ENCODE measurements around the gene CARNS1.

CARNS1 gene

DNA sequence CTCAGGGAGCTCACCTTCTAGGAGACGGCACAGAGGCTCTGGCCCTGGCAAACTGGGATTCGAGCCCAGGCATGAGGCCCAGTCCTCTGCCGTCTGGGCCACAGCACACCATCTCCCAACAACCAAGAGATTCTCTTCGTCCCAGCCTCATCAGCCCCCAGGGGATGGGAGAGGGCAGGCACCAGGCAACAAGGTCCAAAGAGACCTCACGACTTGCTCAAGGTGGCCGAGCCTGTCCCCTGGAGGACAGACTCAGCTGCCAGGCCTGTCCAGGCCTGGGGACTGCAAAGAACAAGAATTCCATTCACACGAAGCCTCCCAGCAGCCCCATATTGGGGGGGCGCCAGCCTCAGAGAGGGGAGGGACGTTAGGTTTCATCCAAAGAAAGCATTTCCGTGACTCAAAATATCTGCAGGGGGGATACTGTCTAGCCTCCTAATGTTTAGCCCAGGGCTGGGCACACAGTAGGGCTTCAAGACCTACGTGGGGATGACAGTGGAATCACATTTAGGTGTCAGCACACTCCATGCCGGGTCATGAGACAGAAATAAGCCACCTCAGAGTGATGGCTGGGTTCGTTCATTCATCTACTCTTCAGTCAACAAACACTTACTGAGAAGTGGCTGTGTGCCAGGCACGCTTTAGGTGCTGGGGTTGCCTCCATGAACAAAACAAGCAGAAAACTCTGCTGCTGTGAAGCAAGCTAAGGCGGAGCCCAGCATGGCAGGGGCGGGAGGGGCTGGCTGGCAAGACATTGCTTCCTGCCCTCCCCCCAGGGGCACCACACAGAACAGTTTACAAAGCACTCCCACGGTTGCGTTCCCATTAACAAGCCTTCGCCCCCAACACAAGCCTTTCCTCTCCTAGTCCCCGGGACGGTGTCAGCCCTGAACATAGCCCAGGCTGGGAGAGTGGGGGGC is 1.2 kb downstream of the CARNS1 start:
- WGBS (ENCODE audit: insufficient coverage), result 48% methylated on average over 14 of the region's 21 CpGs
- CTCF ChIA-PET, result interaction anchor here (1.0 to 6.4 kb wide), 4 partner anchors 9 to 51 kb away, joined by 3 to 60 read pairs (median 12); partner anchors contain the start of genes PPP1CA and TBC1D10C
- POLR2A ChIA-PET, result interaction anchor here (2.2 kb wide), 1 partner anchor 15 kb away, joined by 7 read pairs; the partner anchor contains the start of gene PPP1CA
- Histone ChIP-seq H3K4me1 (ENCODE audit: control extremely low read depth in 1 of 4, control insufficient read depth in 4 of 4, insufficient read depth in 4 of 4, low read length in 3 of 4) (peaks cover 0 to 85% (median 80%) of the 10 kb centered on the region in 4 experiments), H3K36me3 (ENCODE audit: control insufficient read depth in 4 of 4, insufficient read depth in 4 of 4, low read length in 3 of 4) (no peaks in the 10 kb centered on the region), H3K9me3 (ENCODE audit: control extremely low read depth in 1 of 5, control insufficient read depth in 4 of 5, insufficient read depth in 2 of 5, low read depth in 1 of 5, low read length in 4 of 5) (no peaks in the 10 kb centered on the region), H3K27ac (ENCODE audit: insufficient read depth in 1 of 2, low read depth in 1 of 2, low read length in 2 of 2, poor library complexity in 1 of 2, severe bottlenecking in 2 of 2) (no peak overlapping the region), H3K4me3 (ENCODE audit: control insufficient read depth in 1 of 7, extremely low read depth in 1 of 7, insufficient read depth in 4 of 7, low read depth in 2 of 7, low read length in 6 of 7) (peak overlapping the region in 1 of 7 experiments; percentile 39), H3K27me3 (replicated peaks in 2 of 5; ENCODE audit: control insufficient read depth in 4 of 5, insufficient read depth in 5 of 5, low read length in 4 of 5) (no peaks in the 10 kb centered on the region)
- DNase-seq, result peak in 2 of 3 donors; percentile 60 to 64

DNA sequence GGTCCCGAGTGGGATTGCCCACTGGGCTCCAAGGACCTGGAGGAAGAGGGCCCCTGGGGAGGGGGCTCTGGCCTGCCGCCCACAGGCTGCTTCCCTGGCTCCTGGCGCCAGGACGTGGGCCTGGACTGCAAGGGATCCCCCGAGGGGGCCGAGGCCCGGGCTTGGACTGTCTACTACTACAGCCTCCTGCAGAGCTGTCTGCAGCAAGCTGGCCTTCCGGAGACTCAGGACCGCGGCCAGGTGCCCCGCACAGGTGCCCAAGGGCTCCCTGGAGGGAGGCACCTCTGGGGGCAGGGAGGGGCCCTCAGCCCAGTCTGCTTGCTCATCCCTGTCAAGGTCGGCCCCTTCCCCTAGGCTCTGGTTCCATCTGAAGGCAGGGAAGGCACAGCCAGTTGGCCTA is 1.9 kb downstream of the CARNS1 start:
- Histone ChIP-seq H3K9me3 (ENCODE audit: control extremely low read depth in 1 of 5, control insufficient read depth in 4 of 5, insufficient read depth in 2 of 5, low read depth in 1 of 5, low read length in 4 of 5) (no peaks in the 10 kb centered on the region), H3K27ac (ENCODE audit: insufficient read depth in 1 of 2, low read depth in 1 of 2, low read length in 2 of 2, poor library complexity in 1 of 2, severe bottlenecking in 2 of 2) (no peak overlapping the region), H3K27me3 (replicated peaks in 2 of 5; ENCODE audit: control insufficient read depth in 4 of 5, insufficient read depth in 5 of 5, low read length in 4 of 5) (no peaks in the 10 kb centered on the region), H3K36me3 (ENCODE audit: control insufficient read depth in 4 of 4, insufficient read depth in 4 of 4, low read length in 3 of 4) (no peaks in the 10 kb centered on the region), H3K4me3 (ENCODE audit: control insufficient read depth in 1 of 7, extremely low read depth in 1 of 7, insufficient read depth in 4 of 7, low read depth in 2 of 7, low read length in 6 of 7) (peak overlapping the region in 1 of 7 experiments; percentile 39), H3K4me1 (ENCODE audit: control extremely low read depth in 1 of 4, control insufficient read depth in 4 of 4, insufficient read depth in 4 of 4, low read length in 3 of 4) (peaks cover 0 to 77% (median 73%) of the 10 kb centered on the region in 4 experiments)
- ChIA-PET POLR2A (interaction anchor here (2.2 to 2.7 kb wide), 2 partner anchors 8 to 16 kb away, joined by 7 to 15 read pairs; partner anchors contain the start of gene PPP1CA), CTCF (interaction anchor here (1.2 to 6.4 kb wide), 4 partner anchors 9 to 28 kb away, joined by 3 to 60 read pairs (median 13); partner anchors contain the start of genes PPP1CA and TBC1D10C)
- WGBS (ENCODE audit: insufficient coverage), result 88% methylated on average over 11 of the region's 12 CpGs
- no peak for DNase-seq

DNA sequence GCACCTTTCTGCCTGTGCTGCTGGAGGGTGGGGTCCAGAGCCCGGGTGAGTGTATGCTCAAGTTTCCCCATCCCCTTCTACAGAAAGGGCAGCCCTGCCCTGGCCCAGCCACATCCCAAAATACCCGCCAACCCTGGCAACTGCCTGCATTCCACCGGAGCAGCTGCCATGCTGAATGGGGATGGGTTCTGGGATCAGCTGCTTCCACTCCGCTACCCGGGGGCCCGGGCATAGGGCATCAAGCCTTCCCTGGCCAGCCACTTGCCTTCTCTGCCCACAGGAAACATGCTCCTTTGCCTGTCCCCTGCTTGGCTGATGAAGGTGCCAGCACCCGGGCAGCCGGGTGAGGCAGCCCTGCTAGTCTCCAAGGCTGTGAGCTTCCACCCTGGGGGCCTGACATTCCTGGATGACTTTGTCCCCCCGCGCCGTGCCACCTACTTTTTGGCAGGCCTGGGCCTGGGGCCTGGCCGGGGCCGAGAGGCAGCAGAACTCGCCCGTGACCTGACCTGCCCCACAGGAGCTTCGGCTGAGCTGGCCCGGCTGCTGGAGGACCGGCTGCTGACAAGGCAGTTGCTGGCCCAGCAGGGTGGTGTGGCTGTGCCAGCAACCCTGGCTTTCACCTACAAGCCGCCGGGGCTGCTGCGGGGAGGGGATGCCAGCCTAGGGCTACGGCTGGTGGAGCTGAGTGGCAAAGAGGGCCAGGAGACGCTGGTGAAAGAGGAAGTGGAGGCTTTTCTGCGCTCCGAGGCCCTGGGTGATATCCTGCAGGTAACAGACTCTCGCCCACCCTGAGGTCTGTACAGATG is 3.2 kb downstream of the CARNS1 start:
- Histone ChIP-seq H3K27me3 (replicated peaks in 2 of 5; ENCODE audit: control insufficient read depth in 4 of 5, insufficient read depth in 5 of 5, low read length in 4 of 5) (no peaks in the 10 kb centered on the region), H3K9me3 (ENCODE audit: control extremely low read depth in 1 of 5, control insufficient read depth in 4 of 5, insufficient read depth in 2 of 5, low read depth in 1 of 5, low read length in 4 of 5) (no peaks in the 10 kb centered on the region), H3K27ac (ENCODE audit: insufficient read depth in 1 of 2, low read depth in 1 of 2, low read length in 2 of 2, poor library complexity in 1 of 2, severe bottlenecking in 2 of 2) (no peak overlapping the region), H3K4me1 (ENCODE audit: control extremely low read depth in 1 of 4, control insufficient read depth in 4 of 4, insufficient read depth in 4 of 4, low read length in 3 of 4) (peaks cover 0 to 69% (median 64%) of the 10 kb centered on the region in 4 experiments), H3K36me3 (ENCODE audit: control insufficient read depth in 4 of 4, insufficient read depth in 4 of 4, low read length in 3 of 4) (no peaks in the 10 kb centered on the region), H3K4me3 (ENCODE audit: control insufficient read depth in 1 of 7, extremely low read depth in 1 of 7, insufficient read depth in 4 of 7, low read depth in 2 of 7, low read length in 6 of 7) (peak overlapping the region in 3 of 7 experiments; percentile 19 to 45 (median 35))
- ChIA-PET CTCF (interaction anchor here (1.3 to 6.4 kb wide), 6 partner anchors 11 to 38 kb away, joined by 3 to 60 read pairs (median 4); partner anchors contain the start of genes PPP1CA and TBC1D10C), POLR2A (interaction anchor here (0.5 to 2.7 kb wide), 5 partner anchors 9 to 25 kb away, joined by 3 to 15 read pairs (median 7); partner anchors contain the start of genes PPP1CA, PTPRCAP and TBC1D10C)
- 17% methylated on average over 24 of the region's 26 CpGs for WGBS (ENCODE audit: insufficient coverage)
- DNase-seq, result peak; percentile 73 to 90 (median 87)

DNA sequence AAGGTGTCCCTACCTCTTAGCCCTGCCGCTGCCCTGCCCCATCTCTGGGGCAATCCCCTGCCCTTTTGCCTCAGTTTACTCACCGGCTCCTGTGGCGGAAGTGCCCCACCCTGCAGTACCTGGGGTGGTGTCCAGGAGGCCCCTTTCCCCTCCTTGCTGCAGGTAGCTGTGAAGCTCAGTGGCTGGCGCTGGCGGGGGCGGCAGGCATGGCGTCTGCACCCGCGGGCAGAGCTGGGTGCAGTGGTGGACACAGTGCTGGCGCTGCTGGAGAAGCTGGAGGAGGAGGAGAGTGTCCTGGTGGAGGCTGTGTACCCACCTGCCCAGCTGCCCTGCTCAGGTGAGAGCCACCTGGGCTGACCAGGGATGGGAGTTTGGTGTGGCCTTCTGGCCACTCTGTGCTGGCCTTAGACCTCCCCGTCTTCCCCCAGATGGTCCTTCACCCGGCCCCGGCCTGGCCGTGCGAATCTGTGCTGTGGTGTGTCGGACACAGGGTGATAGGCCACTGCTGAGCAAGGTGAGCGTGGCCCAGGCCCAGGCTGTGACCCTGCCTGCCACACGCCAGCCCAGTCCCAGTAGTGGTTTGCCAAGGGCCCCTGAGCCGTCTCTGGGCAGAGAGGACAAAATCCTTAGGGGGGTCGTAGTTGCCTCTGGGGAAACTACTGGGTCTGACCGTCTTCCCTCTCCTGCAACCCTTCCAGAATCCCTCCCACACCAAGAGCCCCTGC is 4.0 kb downstream of the CARNS1 start:
- Histone ChIP-seq H3K9me3 (ENCODE audit: control extremely low read depth in 1 of 5, control insufficient read depth in 4 of 5, insufficient read depth in 2 of 5, low read depth in 1 of 5, low read length in 4 of 5) (no peaks in the 10 kb centered on the region), H3K36me3 (ENCODE audit: control insufficient read depth in 4 of 4, insufficient read depth in 4 of 4, low read length in 3 of 4) (no peaks in the 10 kb centered on the region), H3K27ac (ENCODE audit: insufficient read depth in 1 of 2, low read depth in 1 of 2, low read length in 2 of 2, poor library complexity in 1 of 2, severe bottlenecking in 2 of 2) (no peak overlapping the region), H3K4me1 (ENCODE audit: control extremely low read depth in 1 of 4, control insufficient read depth in 4 of 4, insufficient read depth in 4 of 4, low read length in 3 of 4) (peaks cover 0 to 76% (median 64%) of the 10 kb centered on the region in 4 experiments), H3K4me3 (ENCODE audit: control insufficient read depth in 1 of 7, extremely low read depth in 1 of 7, insufficient read depth in 4 of 7, low read depth in 2 of 7, low read length in 6 of 7) (peak overlapping the region in 3 of 7 experiments; percentile 35 to 64 (median 36)), H3K27me3 (replicated peaks in 2 of 5; ENCODE audit: control insufficient read depth in 4 of 5, insufficient read depth in 5 of 5, low read length in 4 of 5) (no peaks in the 10 kb centered on the region)
- 92% methylated on average over 16 of the region's 21 CpGs for WGBS (ENCODE audit: insufficient coverage)
- CTCF ChIA-PET, result interaction anchor here (1.2 to 6.4 kb wide), 8 partner anchors 11 to 68 kb away, joined by 3 to 60 read pairs (median 5); partner anchors contain the start of genes PPP1CA, PTPRCAP and TBC1D10C
- POLR2A ChIA-PET, result interaction anchor here (0.9 to 2.7 kb wide), 5 partner anchors 10 to 23 kb away, joined by 3 to 15 read pairs (median 7); partner anchors contain the start of genes PPP1CA, PTPRCAP and TBC1D10C
- no peak for DNase-seq

DNA sequence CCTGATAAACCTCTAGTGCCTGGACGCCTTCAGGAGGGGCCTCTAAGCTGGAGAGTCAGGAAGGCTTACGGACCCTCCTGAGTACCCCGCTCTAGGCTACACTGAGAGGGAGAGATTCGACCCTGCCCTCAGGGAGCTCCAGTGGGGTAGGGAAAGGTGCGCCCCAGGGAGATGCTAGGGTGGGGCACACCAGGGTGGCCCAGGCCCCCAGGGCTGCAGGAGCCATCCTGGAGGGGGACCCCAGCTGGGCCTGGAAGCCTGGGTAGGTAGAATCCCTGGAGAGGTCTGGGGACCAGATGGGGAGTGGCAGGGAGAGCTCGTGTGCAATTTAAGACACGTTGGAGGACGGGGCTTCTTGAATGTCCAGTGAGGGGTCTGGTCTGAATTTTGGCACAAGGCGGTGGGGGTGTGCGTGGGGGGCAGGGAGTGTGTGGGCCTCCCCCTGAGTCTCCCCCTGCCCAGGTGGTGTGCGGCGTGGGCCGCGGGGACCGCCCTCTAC is 4.7 kb downstream of the CARNS1 start:
- 47% methylated on average over 10 of the region's 15 CpGs for WGBS (ENCODE audit: insufficient coverage)

More for the DNA sequence above, 4.7 kb downstream of the CARNS1 start:
- H3K36me3 ChIP-seq (ENCODE audit: control insufficient read depth in 4 of 4, insufficient read depth in 4 of 4, low read length in 3 of 4), result no peaks in the 10 kb centered on the region
- peak overlapping the region in 5 of 7 experiments; percentile 38 to 73 (median 64) for H3K4me3 ChIP-seq (ENCODE audit: control insufficient read depth in 1 of 7, extremely low read depth in 1 of 7, insufficient read depth in 4 of 7, low read depth in 2 of 7, low read length in 6 of 7)
- POLR2A ChIA-PET, result interaction anchor here (0.6 to 2.7 kb wide), 5 partner anchors 11 to 31 kb away, joined by 3 to 15 read pairs (median 9); partner anchors contain the start of gene PPP1CA
- no peaks in the 10 kb centered on the region for H3K9me3 ChIP-seq (ENCODE audit: control extremely low read depth in 1 of 5, control insufficient read depth in 4 of 5, insufficient read depth in 2 of 5, low read depth in 1 of 5, low read length in 4 of 5)
- CTCF ChIA-PET, result interaction anchor here (1.2 to 6.4 kb wide), 5 partner anchors 12 to 68 kb away, joined by 4 to 60 read pairs (median 8); partner anchors contain the start of genes PPP1CA, PTPRCAP and TBC1D10C
- no peak for DNase-seq
- no peaks in the 10 kb centered on the region for H3K27me3 ChIP-seq (replicated peaks in 2 of 5; ENCODE audit: control insufficient read depth in 4 of 5, insufficient read depth in 5 of 5, low read length in 4 of 5)
- H3K27ac ChIP-seq (ENCODE audit: insufficient read depth in 1 of 2, low read depth in 1 of 2, low read length in 2 of 2, poor library complexity in 1 of 2, severe bottlenecking in 2 of 2), result peak overlapping the region in 1 of 2 experiments; percentile 5
- H3K4me1 ChIP-seq (ENCODE audit: control extremely low read depth in 1 of 4, control insufficient read depth in 4 of 4, insufficient read depth in 4 of 4, low read length in 3 of 4), result peaks cover 0 to 77% (median 58%) of the 10 kb centered on the region in 4 experiments

Measured in common myeloid progenitor, CD34-positive (primary cell).